Inflammatory macrophage treated with lipopolysaccharide for 4 hours (primary cell): ENCODE data around the gene DPH6.
"Not testable (repeated sequence)": the region's sequence is repeated elsewhere in the genome, so short reads cannot be mapped to it uniquely, and the experiment has no call there.

Experiments used
- DNase-seq: peaks from one replicate; pipeline ENCODE4 v3.0.0-alpha.2; 2020

Gene DPH6

GRCh38 chr15:35431281-35431680 is 114.7 kb downstream of the DPH6 start:
- DNase-seq: no peak

- no peak for DNase-seq
Measured at GRCh38 chr15:35430301-35430700, 115.7 kb downstream of the DPH6 start.

GRCh38 chr15:35427496-35427895 is 118.5 kb downstream of the DPH6 start:
- no peak for DNase-seq

- DNase-seq: no peak
Measured at GRCh38 chr15:35427091-35427490, 118.9 kb downstream of the DPH6 start.

DNA sequence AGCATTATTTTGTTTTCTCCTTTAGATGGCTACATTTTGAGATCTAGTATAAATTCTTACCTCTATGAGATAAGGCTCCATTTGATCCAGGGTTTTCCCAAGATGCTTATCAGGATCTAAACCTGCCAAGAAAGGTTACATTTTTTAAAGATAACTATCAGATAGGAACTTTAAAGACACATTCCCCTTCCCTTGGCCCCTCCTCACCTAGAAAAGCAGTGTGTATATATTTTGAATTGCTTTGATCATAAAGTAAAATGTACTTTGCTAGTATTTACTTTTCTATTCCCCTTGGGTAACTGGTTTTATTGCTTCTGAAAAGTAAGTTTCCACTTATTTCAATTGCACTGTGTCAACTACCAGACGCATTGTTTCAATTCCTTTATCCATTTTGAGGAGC is 135.2 kb downstream of the DPH6 start:
- no peak for DNase-seq

DNA sequence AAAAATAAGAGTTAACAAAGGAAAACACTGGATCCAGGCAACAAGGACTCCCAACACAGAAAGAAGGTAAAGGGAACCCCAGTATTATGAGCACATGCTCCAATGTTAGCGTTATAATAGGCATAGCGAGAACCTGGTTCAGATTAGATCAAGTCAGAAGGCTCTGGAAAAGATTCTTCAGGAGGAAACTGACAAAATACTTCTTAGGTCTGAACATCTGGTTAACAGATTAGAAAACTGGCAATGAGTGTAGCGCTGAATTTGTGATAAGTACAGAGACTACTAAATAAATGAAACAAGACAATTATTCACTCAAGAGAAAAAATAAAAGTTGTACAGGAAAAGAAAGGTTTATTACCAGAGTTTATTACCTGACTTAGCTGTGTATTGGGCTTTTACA is 146.1 kb downstream of the DPH6 start:
- no peak for DNase-seq

DNA sequence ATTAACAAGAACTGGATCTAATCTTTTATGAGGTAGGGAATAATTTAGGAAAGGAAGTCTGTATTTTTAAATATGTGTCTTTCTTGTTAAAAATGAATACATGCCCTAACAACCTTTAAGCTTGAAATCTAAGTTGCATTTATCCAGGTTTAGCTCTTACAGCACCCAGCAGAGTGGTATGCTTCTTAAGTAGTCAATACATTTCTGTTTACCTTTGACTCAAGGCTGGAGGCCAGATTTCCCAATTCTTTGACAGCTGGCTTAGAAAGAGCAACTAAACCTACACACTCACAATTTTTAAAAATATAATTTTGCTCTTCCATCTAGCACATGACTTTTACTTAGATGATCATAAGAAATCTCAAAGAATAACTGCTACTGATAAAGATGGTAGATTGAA is 148.9 kb downstream of the DPH6 start:
- DNase-seq: no peak

GRCh38 chr15:35394416-35394815 is 151.5 kb downstream of the DPH6 start:
- DNase-seq: no peak

- DNase-seq: no peak
Measured at GRCh38 chr15:35393398-35393797, 152.6 kb downstream of the DPH6 start.

- not testable (repeated sequence) for DNase-seq
Measured at GRCh38 chr15:35391408-35391984, 154.5 kb downstream of the DPH6 start.

- no peak for DNase-seq
Measured at GRCh38 chr15:35383506-35383905, 162.5 kb downstream of the DPH6 start.

GRCh38 chr15:35381328-35381727 is 164.6 kb downstream of the DPH6 start:
- DNase-seq: no peak

DNA sequence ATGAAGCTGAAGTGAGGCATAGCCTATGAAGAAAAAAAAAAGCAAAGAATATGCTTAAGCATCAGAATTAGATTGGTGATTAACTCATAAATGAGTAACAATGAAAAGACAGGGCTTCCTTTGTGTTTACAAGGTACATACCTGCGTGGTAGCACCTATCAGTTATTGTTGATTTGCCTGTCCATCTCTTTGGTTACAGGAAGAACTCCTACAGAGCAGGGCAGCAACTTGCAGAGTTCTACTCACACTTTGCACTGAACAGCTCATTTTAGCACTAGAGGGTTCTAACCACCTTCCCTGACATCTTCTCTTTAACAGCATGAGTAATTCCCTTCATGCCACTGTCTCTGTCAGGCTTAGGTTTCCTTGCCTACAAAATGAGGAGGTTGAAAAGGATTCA is 166.0 kb downstream of the DPH6 start:
- no peak for DNase-seq

DNA sequence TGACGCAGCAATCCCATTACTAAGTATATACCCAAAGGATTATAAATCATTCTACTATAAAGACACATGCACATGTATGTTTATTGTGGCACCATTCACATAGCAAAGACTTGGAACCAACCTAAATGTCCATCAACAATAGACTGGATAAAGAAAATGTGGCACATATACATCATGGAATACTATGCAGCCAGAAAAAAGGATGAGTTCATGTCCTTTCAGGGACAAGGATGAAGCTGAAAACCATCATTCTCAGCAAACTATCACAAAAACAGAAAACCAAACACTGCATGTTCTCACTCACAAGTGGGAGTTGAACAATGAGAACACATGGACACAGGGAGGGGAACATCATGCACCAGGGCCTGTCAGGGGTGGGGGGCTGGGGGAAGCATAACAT is 167.5 kb downstream of the DPH6 start:
- DNase-seq: not testable (repeated sequence)

GRCh38 chr15:35376707-35377106 is 169.3 kb downstream of the DPH6 start:
- no peak for DNase-seq

DNA sequence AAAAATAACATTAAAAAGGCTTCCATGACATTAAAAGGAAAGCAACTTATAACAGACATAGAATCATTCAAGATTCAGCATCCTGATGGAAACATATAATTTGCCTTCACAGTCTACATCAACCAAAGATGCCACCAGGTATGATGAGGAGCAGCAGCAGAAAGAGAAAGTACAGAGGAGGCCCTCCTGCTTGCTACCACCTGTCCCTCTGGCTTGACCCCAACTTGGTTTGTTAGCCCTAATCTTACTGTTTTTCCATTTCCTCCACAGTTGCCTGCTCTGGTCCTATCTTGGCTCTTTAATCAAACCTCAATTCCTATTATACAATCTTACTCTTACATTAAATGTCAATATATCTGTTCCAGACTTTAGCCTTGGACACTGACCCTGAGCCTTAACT is 171.3 kb downstream of the DPH6 start:
- DNase-seq: no peak

GRCh38 chr15:35362195-35362829 is 183.7 kb downstream of the DPH6 start:
- DNase-seq: no peak

- no peak for DNase-seq
Measured at GRCh38 chr15:35358824-35359223, 187.1 kb downstream of the DPH6 start.

GRCh38 chr15:35351059-35351458 is 194.9 kb downstream of the DPH6 start:
- DNase-seq: no peak

DNA sequence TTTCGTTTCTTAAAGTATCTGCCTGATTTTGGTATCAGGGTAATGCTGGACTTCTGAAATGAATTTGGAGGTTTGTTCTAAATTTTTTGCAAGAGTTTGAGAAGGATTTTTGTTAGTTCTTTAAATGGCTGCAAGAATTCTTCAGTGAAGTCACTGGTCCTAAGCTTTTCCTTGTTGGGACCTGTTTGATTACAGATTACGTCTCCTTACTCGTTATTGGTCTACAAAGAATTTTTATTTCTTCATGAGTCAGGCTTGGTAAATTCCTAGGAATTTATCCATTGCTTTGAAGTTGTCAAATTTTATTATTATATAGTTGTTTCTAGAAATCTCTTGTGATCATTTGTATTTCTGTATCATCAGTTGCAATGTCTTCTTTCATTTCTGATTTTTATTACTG is 196.0 kb downstream of the DPH6 start:
- no peak for DNase-seq

DNA sequence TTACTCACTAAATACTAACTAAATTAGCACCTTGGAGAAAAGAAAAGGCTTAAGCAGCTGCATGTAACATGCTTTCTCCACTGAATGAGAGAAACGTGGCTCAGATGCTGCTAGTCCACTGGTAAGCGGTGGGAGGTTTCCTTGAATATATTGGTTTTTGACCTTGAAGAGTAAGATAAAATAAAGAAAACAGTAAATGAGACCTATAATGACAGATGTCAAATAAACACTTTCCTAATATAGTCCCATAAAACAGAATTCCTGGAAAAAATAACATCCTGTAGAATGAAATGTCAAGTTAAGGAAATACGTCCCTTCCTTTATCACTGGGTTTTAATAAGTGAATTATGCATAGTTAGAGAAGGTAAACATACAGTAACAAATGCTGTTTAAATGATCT is 215.0 kb downstream of the DPH6 start:
- DNase-seq: no peak

DNA sequence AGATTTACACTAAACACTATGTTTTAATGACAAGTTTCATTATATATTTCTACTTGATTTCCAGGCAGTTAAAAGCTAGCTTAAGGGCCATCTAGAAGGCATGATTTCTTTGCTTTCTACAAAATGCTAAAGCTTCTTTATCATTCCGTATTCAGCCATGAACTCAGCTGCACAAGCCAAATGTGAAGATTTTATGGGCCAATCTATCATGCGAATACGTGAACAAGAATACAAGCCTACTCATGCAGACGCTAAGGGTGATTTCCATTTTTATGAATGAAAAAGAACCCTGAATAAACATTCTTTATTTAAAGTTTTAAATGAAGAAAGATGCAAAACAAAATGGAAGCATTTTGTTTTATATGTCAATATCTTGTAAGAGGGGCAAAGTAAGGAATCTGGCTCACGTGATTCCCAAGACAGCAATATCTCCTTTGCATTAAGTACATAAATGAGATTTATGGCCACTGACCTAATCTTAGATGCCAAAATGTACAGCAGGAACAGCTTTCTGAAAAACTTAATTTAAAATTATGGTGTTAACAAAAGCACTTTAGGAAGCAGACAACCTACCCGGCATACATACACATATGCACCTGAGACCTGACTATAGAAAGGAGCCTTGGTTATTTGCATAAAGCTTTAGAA is 215.8 kb downstream of the DPH6 start:
- DNase-seq: no peak

DNA sequence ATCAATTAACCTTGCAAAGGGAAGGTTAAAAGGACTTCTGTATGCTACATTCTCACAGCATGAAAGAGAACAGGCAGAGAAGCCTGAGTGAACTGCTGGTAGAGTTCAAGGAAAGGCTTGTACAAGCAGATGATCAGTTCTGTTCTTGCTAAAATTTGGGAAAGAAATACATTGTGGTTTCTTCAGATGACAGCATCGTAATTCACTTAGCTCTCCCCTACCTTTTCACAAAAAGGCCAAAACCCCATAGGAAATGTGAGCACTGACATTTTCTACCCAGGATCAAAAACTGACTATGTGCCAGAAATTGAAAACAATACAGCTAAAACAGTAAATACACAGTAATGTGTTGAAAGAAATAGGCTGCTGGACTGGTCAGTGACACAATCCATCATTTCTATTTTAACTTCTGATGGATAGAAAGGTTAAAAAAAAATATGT is 216.4 kb downstream of the DPH6 start:
- no peak for DNase-seq

- DNase-seq: not testable (repeated sequence)
Measured at GRCh38 chr15:35328836-35329235, 217.1 kb downstream of the DPH6 start.

DNA sequence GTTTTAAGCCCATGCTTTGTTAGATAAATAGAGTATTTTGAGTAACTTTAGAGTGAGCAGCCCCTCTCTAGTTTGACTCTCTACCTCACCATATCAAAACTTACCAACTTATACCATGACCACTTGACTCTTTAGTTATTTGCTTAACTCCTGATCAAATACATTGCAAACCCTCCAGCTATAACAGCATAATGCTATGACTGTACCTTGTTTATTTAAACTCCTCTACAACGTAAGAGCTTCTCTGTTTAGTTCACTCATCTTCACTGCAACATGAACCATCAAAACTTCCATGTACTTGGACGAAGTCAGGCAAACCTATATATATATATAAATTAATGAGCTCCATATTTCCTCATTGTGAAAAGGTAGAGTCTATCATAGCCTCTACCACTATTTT is 218.2 kb downstream of the DPH6 start:
- no peak for DNase-seq
